Measurements from ENCODE around the gene SETDB1.
A peak's percentile ranks its signal among the peaks of the same experiment; 100 is the strongest.

Gene SETDB1

GRCh38 chr1:150979092-150980056 is 53.2 kb downstream of the SETDB1 start:
- Histone ChIP-seq H3K36me3 (ENCODE audit: insufficient read depth, low read length) (no peaks in the 10 kb centered on the region), H4K20me1 (ENCODE audit: insufficient read depth, low read length, poor library complexity, severe bottlenecking) (no peaks in the 10 kb centered on the region), H3K9ac (ENCODE audit: low read depth, low read length, poor library complexity, severe bottlenecking) (no peak overlapping the region), H3K9me2 (replicated peaks; ENCODE audit: low read depth, low read length) (no peaks in the 10 kb centered on the region), H3K4me1 (ENCODE audit: insufficient read depth, low read length, poor library complexity, severe bottlenecking) (peaks cover 34% of the 10 kb centered on the region), H3K4me3 (ENCODE audit: low read length, poor library complexity, severe bottlenecking) (peak overlapping the region; percentile 51), H2AFZ (ENCODE audit: low read length) (peak overlapping the region; percentile 78), H3K79me2 (ENCODE audit: insufficient read depth, low read length) (peaks cover under 1% of the 10 kb centered on the region; the same call in 1 of the 2 replicates), H3K27me3 (ENCODE audit: insufficient read depth, low read length, poor library complexity, severe bottlenecking) (no peaks in the 10 kb centered on the region), H3K9me3 (ENCODE audit: insufficient read depth, low read depth, low read length) (no peaks in the 10 kb centered on the region), H3F3A (ENCODE audit: low read depth) (peaks cover 5% of the 10 kb centered on the region; the same call in 1 of the 2 replicates), H3K4me2 (ENCODE audit: low read depth, low read length, poor library complexity, severe bottlenecking) (peak overlapping the region; percentile 24)
- no peak for TF ChIP-seq EZH2phosphoT487 (IDR thresholded peaks at IDR 0.05; ENCODE audit: borderline replicate concordance)
- TF ChIP-seq, protein P1, sequence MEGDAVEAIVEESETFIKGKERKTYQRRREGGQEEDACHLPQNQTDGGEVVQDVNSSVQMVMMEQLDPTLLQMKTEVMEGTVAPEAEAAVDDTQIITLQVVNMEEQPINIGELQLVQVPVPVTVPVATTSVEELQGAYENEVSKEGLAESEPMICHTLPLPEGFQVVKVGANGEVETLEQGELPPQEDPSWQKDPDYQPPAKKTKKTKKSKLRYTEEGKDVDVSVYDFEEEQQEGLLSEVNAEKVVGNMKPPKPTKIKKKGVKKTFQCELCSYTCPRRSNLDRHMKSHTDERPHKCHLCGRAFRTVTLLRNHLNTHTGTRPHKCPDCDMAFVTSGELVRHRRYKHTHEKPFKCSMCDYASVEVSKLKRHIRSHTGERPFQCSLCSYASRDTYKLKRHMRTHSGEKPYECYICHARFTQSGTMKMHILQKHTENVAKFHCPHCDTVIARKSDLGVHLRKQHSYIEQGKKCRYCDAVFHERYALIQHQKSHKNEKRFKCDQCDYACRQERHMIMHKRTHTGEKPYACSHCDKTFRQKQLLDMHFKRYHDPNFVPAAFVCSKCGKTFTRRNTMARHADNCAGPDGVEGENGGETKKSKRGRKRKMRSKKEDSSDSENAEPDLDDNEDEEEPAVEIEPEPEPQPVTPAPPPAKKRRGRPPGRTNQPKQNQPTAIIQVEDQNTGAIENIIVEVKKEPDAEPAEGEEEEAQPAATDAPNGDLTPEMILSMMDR (conservative IDR thresholded peaks at IDR 0.05; ENCODE audit: low read length): peak; percentile 100

- Histone ChIP-seq H4K20me1 (ENCODE audit: insufficient read depth, low read length, poor library complexity, severe bottlenecking) (no peaks in the 10 kb centered on the region), H3K9ac (ENCODE audit: low read depth, low read length, poor library complexity, severe bottlenecking) (no peak overlapping the region), H3K4me1 (ENCODE audit: insufficient read depth, low read length, poor library complexity, severe bottlenecking) (peaks cover 27% of the 10 kb centered on the region), H2AFZ (ENCODE audit: low read length) (no peak overlapping the region), H3F3A (ENCODE audit: low read depth) (peaks cover 5% of the 10 kb centered on the region; the same call in 1 of the 2 replicates), H3K36me3 (ENCODE audit: insufficient read depth, low read length) (no peaks in the 10 kb centered on the region), H3K9me3 (ENCODE audit: insufficient read depth, low read depth, low read length) (no peaks in the 10 kb centered on the region), H3K9me2 (replicated peaks; ENCODE audit: low read depth, low read length) (no peaks in the 10 kb centered on the region), H3K79me2 (ENCODE audit: insufficient read depth, low read length) (no peaks in the 10 kb centered on the region), H3K4me2 (ENCODE audit: low read depth, low read length, poor library complexity, severe bottlenecking) (no peak overlapping the region), H3K4me3 (ENCODE audit: low read length, poor library complexity, severe bottlenecking) (no peak overlapping the region), H3K27me3 (ENCODE audit: insufficient read depth, low read length, poor library complexity, severe bottlenecking) (no peaks in the 10 kb centered on the region)
- TF ChIP-seq, protein P1 (conservative IDR thresholded peaks at IDR 0.05; ENCODE audit: low read length): no peak
- no peak for TF ChIP-seq EZH2phosphoT487 (IDR thresholded peaks at IDR 0.05; ENCODE audit: borderline replicate concordance)
Observed at GRCh38 chr1:150981177-150981804, 55.1 kb downstream of the SETDB1 start.

DNA sequence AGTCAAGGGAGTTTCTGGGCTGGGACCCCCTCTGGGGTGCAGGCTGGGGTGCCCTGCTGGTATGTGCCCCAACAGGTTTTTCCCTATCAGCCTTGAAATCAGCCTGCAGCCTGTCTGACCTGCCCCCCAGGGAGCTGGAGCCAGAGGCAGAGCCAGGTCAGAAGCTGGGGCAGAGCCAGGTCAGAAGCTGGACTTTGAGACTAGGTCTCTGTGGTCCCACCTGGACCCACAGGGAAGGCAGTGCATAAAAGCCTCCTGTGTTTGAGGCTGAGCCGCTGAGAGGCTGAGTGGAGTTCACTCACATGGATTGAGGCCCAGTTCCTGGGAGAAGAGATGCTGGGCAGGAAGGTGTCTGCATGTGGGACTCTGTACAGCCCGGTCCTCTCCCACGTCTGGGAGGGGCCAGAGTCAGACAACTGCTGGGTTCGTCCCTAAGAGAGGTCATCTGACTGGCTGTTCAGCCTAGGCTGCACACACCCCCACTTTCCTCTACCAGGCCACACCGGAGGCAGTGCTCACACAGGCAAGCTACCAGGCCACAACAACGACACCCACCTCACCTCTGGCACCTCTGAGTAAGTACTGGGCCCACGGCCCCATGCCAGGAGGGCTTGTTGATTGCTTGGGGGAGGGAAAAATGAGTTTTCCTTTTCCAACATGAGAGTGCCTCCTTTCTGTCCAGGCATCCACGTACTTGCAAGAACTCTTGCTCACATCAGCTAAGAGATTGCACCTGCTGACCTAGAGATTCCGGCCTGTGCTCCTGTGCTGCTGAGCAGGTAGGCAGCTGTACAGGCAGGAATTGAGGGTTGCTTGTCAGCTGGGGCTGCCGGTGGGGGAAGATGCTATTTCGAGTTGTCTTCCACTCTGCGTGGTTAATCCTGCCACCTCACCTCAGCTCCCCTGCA is 55.9 kb downstream of the SETDB1 start, which contains the start of gene ANXA9:
Gene ANXA9, plus strand, starts transcription at position 488 of the 908 bp plus-strand sequence. CDS start 814 bp downstream, outside the sequence.
- Histone ChIP-seq H3K9ac (ENCODE audit: low read depth, low read length, poor library complexity, severe bottlenecking) (peak within 1 kb of the TSS; percentile 29), H3F3A (ENCODE audit: low read depth) (no peaks in the 10 kb centered on the region; the same call in 1 of the 2 replicates), H3K4me2 (ENCODE audit: low read depth, low read length, poor library complexity, severe bottlenecking) (no peak within 1 kb of the TSS), H3K4me1 (ENCODE audit: insufficient read depth, low read length, poor library complexity, severe bottlenecking) (peaks cover 19% of the 10 kb centered on the region), H3K9me3 (ENCODE audit: insufficient read depth, low read depth, low read length) (no peaks in the 10 kb centered on the region), H4K20me1 (ENCODE audit: insufficient read depth, low read length, poor library complexity, severe bottlenecking) (no peaks in the 10 kb centered on the region), H3K36me3 (ENCODE audit: insufficient read depth, low read length) (no peaks in the 10 kb centered on the region), H2AFZ (ENCODE audit: low read length) (no peak within 1 kb of the TSS), H3K27me3 (ENCODE audit: insufficient read depth, low read length, poor library complexity, severe bottlenecking) (no peaks in the 10 kb centered on the region), H3K4me3 (ENCODE audit: low read length, poor library complexity, severe bottlenecking) (no peak within 1 kb of the TSS), H3K9me2 (replicated peaks; ENCODE audit: low read depth, low read length) (no peaks in the 10 kb centered on the region), H3K79me2 (ENCODE audit: insufficient read depth, low read length) (no peaks in the 10 kb centered on the region)
- no peak for TF ChIP-seq EZH2phosphoT487 (IDR thresholded peaks at IDR 0.05; ENCODE audit: borderline replicate concordance)
- TF ChIP-seq, protein P1 (conservative IDR thresholded peaks at IDR 0.05; ENCODE audit: low read length): no peak

Data from Loucy (cell line).